Neuronal stem cell (in vitro differentiated cells): Measurements from ENCODE around the gene PTPN18.

Source experiments
- DNase-seq: peaks from one replicate; pipeline ENCODE4 v3.0.0-alpha.2; 2013; ENCODE audit warnings: low spot score
- H2AFZ ChIP-seq: one replicate; pipeline ENCODE4 v1.6.1; 2013; ENCODE audit warnings: mild to moderate bottlenecking, low read length, inconsistent platforms
- H2AK5ac ChIP-seq: 2 replicates; pipeline ENCODE4 v1.6.1; 2013; ENCODE audit warnings: low read depth, mild to moderate bottlenecking, inconsistent platforms, low read length, moderate library complexity, mixed read lengths
- H2BK120ac ChIP-seq: 2 replicates; pipeline ENCODE4 v1.6.1; 2013; ENCODE audit warnings: low read depth, mild to moderate bottlenecking, inconsistent platforms, low read length, moderate library complexity, mixed read lengths
- H2BK12ac ChIP-seq: one replicate; pipeline ENCODE4 v1.6.1; 2013; ENCODE audit warnings: low read length, inconsistent platforms
- H2BK15ac ChIP-seq: 2 replicates; pipeline ENCODE4 v1.6.1; 2013; ENCODE audit warnings: mild to moderate bottlenecking, low read length, inconsistent platforms, mixed read lengths
- H2BK5ac ChIP-seq: one replicate; pipeline ENCODE4 v1.6.1; 2013; ENCODE audit warnings: inconsistent platforms, mild to moderate bottlenecking, low read length, moderate library complexity
- H3K14ac ChIP-seq: one replicate; pipeline ENCODE4 v1.6.1; 2013; ENCODE audit warnings: low read length, inconsistent platforms
- H3K18ac ChIP-seq: 2 replicates; pipeline ENCODE4 v1.6.1; 2013; ENCODE audit warnings: low read length, inconsistent platforms
- H3K23ac ChIP-seq: 2 replicates; pipeline ENCODE4 v1.6.1; 2013; ENCODE audit warnings: low read depth, mild to moderate bottlenecking, mixed read lengths, low read length, inconsistent platforms; ENCODE audit not compliant: poor library complexity
- H3K27ac ChIP-seq: replicated peaks from 3 replicates; pipeline ENCODE4 v1.5.1; 2013; ENCODE audit warnings: low read length, inconsistent platforms
- H3K27me3 ChIP-seq, 3 experiments: 2 replicates each; pipeline ENCODE4 v1.6.1; 2013; ENCODE audit warnings: low read length in 3 of 3, mild to moderate bottlenecking in 2 of 3, inconsistent platforms in 1 of 3, low read depth in 1 of 3, mixed read lengths in 1 of 3, moderate library complexity in 1 of 3; ENCODE audit not compliant: control insufficient read depth in 3 of 3, insufficient read depth in 3 of 3
- H3K36me3 ChIP-seq, 2 donors: replicated peaks in 1 of 2; 2 replicates each; pipeline ENCODE4 v1.6.1; 2013; ENCODE audit warnings: low read length in 2 of 2; ENCODE audit not compliant: control insufficient read depth in 2 of 2, insufficient read depth in 2 of 2
- H3K4ac ChIP-seq: 2 replicates; pipeline ENCODE4 v1.6.1; 2013; ENCODE audit warnings: inconsistent platforms, mild to moderate bottlenecking, low read length, moderate library complexity
- H3K4me1 ChIP-seq, 2 donors: 1 replicate in 1 of 2; 2 replicates in 1 of 2; pipeline ENCODE4 v1.6.1; 2013; ENCODE audit warnings: low read length in 2 of 2, low read depth in 1 of 2; ENCODE audit not compliant: control insufficient read depth in 2 of 2, insufficient read depth in 1 of 2
- H3K4me2 ChIP-seq: one replicate; pipeline ENCODE4 v1.6.1; 2013; ENCODE audit warnings: mild to moderate bottlenecking, low read length, inconsistent platforms; ENCODE audit not compliant: insufficient read depth, poor library complexity, severe bottlenecking
- H3K4me3 ChIP-seq, 2 donors: 2 replicates each; pipeline ENCODE4 v1.5.1; 2013; ENCODE audit warnings: low read length in 2 of 2, mild to moderate bottlenecking in 2 of 2, inconsistent platforms in 1 of 2, moderate library complexity in 1 of 2
- H3K79me1 ChIP-seq: one replicate; pipeline ENCODE4 v1.6.1; 2013; ENCODE audit warnings: low read depth, mild to moderate bottlenecking, inconsistent platforms, low read length, moderate library complexity
- H3K9ac ChIP-seq: one replicate; pipeline ENCODE4 v1.6.1; 2013; ENCODE audit warnings: mild to moderate bottlenecking, low read depth, low read length, inconsistent platforms; ENCODE audit not compliant: poor library complexity
- H3K9me3 ChIP-seq, 2 donors: replicated peaks in 1 of 2; 2 replicates each; pipeline versions ENCODE3 to v1.6.1; 2013; ENCODE audit warnings: low read length in 2 of 2, mild to moderate bottlenecking in 2 of 2, inconsistent platforms in 1 of 2, low read depth in 1 of 2, mixed read lengths in 1 of 2, moderate library complexity in 1 of 2; ENCODE audit not compliant: control insufficient read depth in 2 of 2, insufficient read depth in 1 of 2
- H4K8ac ChIP-seq: one replicate; pipeline ENCODE4 v1.6.1; 2013; ENCODE audit warnings: low read depth, mild to moderate bottlenecking, inconsistent platforms, low read length, moderate library complexity
- H4K91ac ChIP-seq: one replicate; pipeline ENCODE4 v1.6.1; 2013; ENCODE audit warnings: low read length, low read depth, mild to moderate bottlenecking, inconsistent platforms; ENCODE audit not compliant: poor library complexity
- WGBS, 2 donors: extraction: QIAGEN DNeasy Blood & Tissue Kit; methylation state at CpG; one replicate each; pipeline ENCODE4 v1.1.7; 2013; ENCODE audit warnings: missing lambda C conversion rate in 2 of 2, mixed read lengths in 1 of 2; ENCODE audit not compliant: insufficient read length in 2 of 2, insufficient replicate concordance in 1 of 2; ENCODE audit errors: extremely low coverage in 2 of 2; 5-methylcytosine and 5-hydroxymethylcytosine counted together

The PTPN18 gene

GRCh38 chr2:130363479-130363878 is 7.6 kb downstream of the PTPN18 start:
- H4K91ac ChIP-seq: no peak overlapping the region
- H3K36me3 ChIP-seq: no peaks in the 10 kb centered on the region
- no peak overlapping the region for H2AK5ac ChIP-seq
- H3K4me3 ChIP-seq: no peak overlapping the region
- H3K9ac ChIP-seq: no peak overlapping the region
- H2BK15ac ChIP-seq: no peak overlapping the region
- H3K23ac ChIP-seq: no peak overlapping the region
- H2AFZ ChIP-seq: no peak overlapping the region
- DNase-seq: no peak
- no peak overlapping the region for H3K4ac ChIP-seq
- no peaks in the 10 kb centered on the region for H3K27me3 ChIP-seq
- H3K79me1 ChIP-seq: no peaks in the 10 kb centered on the region
- H2BK120ac ChIP-seq: no peak overlapping the region
- no peak overlapping the region for H3K4me2 ChIP-seq
- no peak overlapping the region for H3K14ac ChIP-seq
- no peak overlapping the region for H2BK5ac ChIP-seq
- no peaks in the 10 kb centered on the region for H3K9me3 ChIP-seq
- no peak overlapping the region for H3K18ac ChIP-seq
- no peak overlapping the region for H4K8ac ChIP-seq
- H2BK12ac ChIP-seq: no peak overlapping the region
- H3K27ac ChIP-seq: no peak overlapping the region
- H3K4me1 ChIP-seq: no peaks in the 10 kb centered on the region

GRCh38 chr2:130365075-130365474 is 9.2 kb downstream of the PTPN18 start:
- H2BK12ac ChIP-seq: no peak overlapping the region
- H3K14ac ChIP-seq: no peak overlapping the region
- no peak overlapping the region for H4K91ac ChIP-seq
- H2AFZ ChIP-seq: no peak overlapping the region
- no peak overlapping the region for H3K23ac ChIP-seq
- no peaks in the 10 kb centered on the region for H3K27me3 ChIP-seq
- H3K9me3 ChIP-seq: no peaks in the 10 kb centered on the region
- H3K9ac ChIP-seq: no peak overlapping the region
- H3K27ac ChIP-seq: no peak overlapping the region
- no peaks in the 10 kb centered on the region for H3K79me1 ChIP-seq
- H3K4me2 ChIP-seq: no peak overlapping the region
- WGBS, 2 donors: no CpG with 5 or more reads among the region's 2 CpGs
- H3K4me1 ChIP-seq: no peaks in the 10 kb centered on the region
- no peak overlapping the region for H3K18ac ChIP-seq
- peaks cover 0 to 2% of the 10 kb centered on the region in 2 donors for H3K36me3 ChIP-seq
- H2BK120ac ChIP-seq: no peak overlapping the region
- no peak overlapping the region for H2BK15ac ChIP-seq
- no peak overlapping the region for H4K8ac ChIP-seq
- no peak for DNase-seq
- H2AK5ac ChIP-seq: no peak overlapping the region
- no peak overlapping the region for H3K4me3 ChIP-seq
- no peak overlapping the region for H3K4ac ChIP-seq
- no peak overlapping the region for H2BK5ac ChIP-seq

GRCh38 chr2:130365963-130366362 is 10.1 kb downstream of the PTPN18 start:
- H3K9me3 ChIP-seq: peaks cover 2% of the 10 kb centered on the region in 2 donors
- H3K36me3 ChIP-seq: peaks cover 0 to 11% of the 10 kb centered on the region in 2 donors
- H3K9ac ChIP-seq: no peak overlapping the region
- no CpG with 5 or more reads among the region's 2 CpGs for WGBS, 2 donors
- H3K4ac ChIP-seq: no peak overlapping the region
- H3K18ac ChIP-seq: no peak overlapping the region
- no peak overlapping the region for H2AFZ ChIP-seq
- no peak overlapping the region for H2BK12ac ChIP-seq
- no peak overlapping the region for H3K4me2 ChIP-seq
- H2AK5ac ChIP-seq: no peak overlapping the region
- no peak overlapping the region for H2BK15ac ChIP-seq
- DNase-seq: no peak
- H2BK5ac ChIP-seq: no peak overlapping the region
- H3K27me3 ChIP-seq: no peaks in the 10 kb centered on the region
- H3K4me1 ChIP-seq: no peaks in the 10 kb centered on the region
- H3K23ac ChIP-seq: no peak overlapping the region
- H3K14ac ChIP-seq: no peak overlapping the region
- H2BK120ac ChIP-seq: no peak overlapping the region
- H3K79me1 ChIP-seq: no peaks in the 10 kb centered on the region
- H4K91ac ChIP-seq: no peak overlapping the region
- H3K27ac ChIP-seq: no peak overlapping the region
- no peak overlapping the region for H3K4me3 ChIP-seq
- H4K8ac ChIP-seq: no peak overlapping the region

GRCh38 chr2:130366720-130367119 is 10.9 kb downstream of the PTPN18 start:
- Histone ChIP-seq H3K9me3 (peaks cover 5% of the 10 kb centered on the region in 2 donors), H4K91ac (no peak overlapping the region), H2BK12ac (no peak overlapping the region), H3K23ac (no peak overlapping the region), H2BK5ac (no peak overlapping the region), H3K27me3 (no peaks in the 10 kb centered on the region), H3K4ac (no peak overlapping the region), H2AK5ac (no peak overlapping the region), H3K79me1 (no peaks in the 10 kb centered on the region), H3K36me3 (peaks cover 0 to 16% of the 10 kb centered on the region in 2 donors), H3K9ac (no peak overlapping the region), H3K4me2 (no peak overlapping the region), H3K18ac (no peak overlapping the region), H3K14ac (no peak overlapping the region), H2BK120ac (no peak overlapping the region), H2BK15ac (no peak overlapping the region), H4K8ac (no peak overlapping the region), H3K4me3 (no peak overlapping the region), H3K27ac (no peak overlapping the region), H3K4me1 (peaks cover 0 to 2% of the 10 kb centered on the region in 2 donors), H2AFZ (no peak overlapping the region)
- no peak for DNase-seq
- WGBS, 2 donors: no CpG with 5 or more reads among the region's 1 CpG
